Lower leg skin (tissue), 3 donors: Measurements from ENCODE around the gene ERCC2.

Experiments
- CTCF ChIP-seq, 3 donors: fragments of 450-650 bp; IDR thresholded peaks; one replicate each; pipeline ENCODE4 v1.5.1; 2016; ENCODE audit warnings: antibody characterized with exemption in 3 of 3, mild to moderate bottlenecking in 3 of 3, moderate library complexity in 2 of 3
- POLR2A ChIP-seq, 2 donors: fragments of 450-650 bp; IDR thresholded peaks; one replicate each; pipeline ENCODE4 v1.6.1; 2016 to 2017; ENCODE audit warnings: antibody characterized with exemption in 2 of 2, mild to moderate bottlenecking in 1 of 2, moderate library complexity in 1 of 2

GRCh38 chr19:45413497-45413896 lies 43.1 kb upstream of the ERCC2 start:
- TF ChIP-seq CTCF (IDR thresholded peaks at IDR 0.05) (no peak), POLR2A (IDR thresholded peaks at IDR 0.05) (no peak)
